Common myeloid progenitor, CD34-positive (primary cell): ENCODE results near the gene SLC6A8.

ENCODE experiments used
- CTCF ChIA-PET: fragments of 350-600 bp; sonication (Branson Sonifier 250); formaldehyde crosslinking; loops from one replicate; lab custom pipeline; 2021; ENCODE audit warnings: antibody characterized with exemption; lab: Charles Lee
- POLR2A ChIA-PET: fragments of 350-600 bp; sonication (Branson Sonifier 250); formaldehyde crosslinking; loops from one replicate; lab custom pipeline; 2021; ENCODE audit warnings: antibody characterized with exemption; lab: Charles Lee
- DNase-seq, 3 donors: peaks; one replicate each; pipeline versions ENCODE4 v3.0.0 to v3.0.0-alpha.2; 2013
- H3K27ac ChIP-seq, 2 experiments: 1 replicate in 1 of 2; 2 replicates in 1 of 2; pipeline ENCODE4 v1.7.0; 2013; ENCODE audit warnings: inconsistent platforms in 2 of 2, low read length in 2 of 2, mild to moderate bottlenecking in 2 of 2, low read depth in 1 of 2, moderate library complexity in 1 of 2; ENCODE audit not compliant: severe bottlenecking in 2 of 2, insufficient read depth in 1 of 2, poor library complexity in 1 of 2
- H3K27me3 ChIP-seq, 5 experiments: replicated peaks in 2 of 5; 1 replicate in 3 of 5; 2 replicates in 2 of 5; pipeline versions ENCODE4 v1.6.1 to v1.7.0; 2013; ENCODE audit warnings: low read length in 4 of 5, mild to moderate bottlenecking in 2 of 5, moderate library complexity in 2 of 5, inconsistent platforms in 1 of 5; ENCODE audit not compliant: insufficient read depth in 5 of 5, control insufficient read depth in 4 of 5
- H3K36me3 ChIP-seq, 4 experiments: 1 replicate in 2 of 4; 2 replicates in 2 of 4; pipeline versions ENCODE4 v1.6.1 to v1.7.0; 2013; ENCODE audit warnings: low read length in 3 of 4, control low read depth in 1 of 4, mild to moderate bottlenecking in 1 of 4; ENCODE audit not compliant: control insufficient read depth in 4 of 4, insufficient read depth in 4 of 4
- H3K4me1 ChIP-seq, 4 experiments: 1 replicate in 3 of 4; 2 replicates in 1 of 4; pipeline versions ENCODE4 v1.6.1 to v1.7.1; 2013; ENCODE audit warnings: low read length in 3 of 4, mild to moderate bottlenecking in 3 of 4, control low read depth in 1 of 4, inconsistent platforms in 1 of 4, moderate library complexity in 1 of 4; ENCODE audit not compliant: control insufficient read depth in 4 of 4, insufficient read depth in 4 of 4; ENCODE audit errors: control extremely low read depth in 1 of 4
- H3K4me3 ChIP-seq, 7 experiments: 1 replicate in 4 of 7; 2 replicates in 3 of 7; pipeline versions ENCODE4 v1.5.1 to v1.7.0; 2013; ENCODE audit warnings: mild to moderate bottlenecking in 7 of 7, low read length in 6 of 7, moderate library complexity in 6 of 7, inconsistent platforms in 2 of 7, low read depth in 2 of 7, control low read depth in 1 of 7; ENCODE audit not compliant: insufficient read depth in 4 of 7, control insufficient read depth in 1 of 7; ENCODE audit errors: extremely low read depth in 1 of 7
- H3K9me3 ChIP-seq, 5 experiments: 1 replicate in 4 of 5; 2 replicates in 1 of 5; pipeline versions ENCODE4 v1.6.1 to v1.7.1; 2013; ENCODE audit warnings: low read length in 4 of 5, mild to moderate bottlenecking in 2 of 5, inconsistent platforms in 1 of 5, low read depth in 1 of 5, moderate library complexity in 1 of 5; ENCODE audit not compliant: control insufficient read depth in 4 of 5, insufficient read depth in 2 of 5; ENCODE audit errors: control extremely low read depth in 1 of 5
- WGBS: methylation state at CpG from one replicate; pipeline ENCODE4 v1.1.5; 2013; ENCODE audit not compliant: insufficient coverage; 5-methylcytosine and 5-hydroxymethylcytosine counted together

Gene SLC6A8

GRCh38 chrX:153722704-153723350 lies 35.1 kb downstream of the SLC6A8 start:
- Histone ChIP-seq H3K36me3 (peaks cover 0 to 30% (median 13%) of the 10 kb centered on the region in 4 experiments), H3K4me3 (peak overlapping the region; percentile 45 to 78 (median 66)), H3K9me3 (peaks cover 0 to 8% (median 2%) of the 10 kb centered on the region in 5 experiments), H3K27me3 (peaks cover 0 to 8% (median 0%) of the 10 kb centered on the region in 5 experiments), H3K4me1 (peaks cover 3 to 47% (median 42%) of the 10 kb centered on the region in 4 experiments), H3K27ac (peak overlapping the region; percentile 50 to 83)
- DNase-seq = peak in 2 of 3 donors; percentile 21 to 28
- ChIA-PET POLR2A (no interaction called here), CTCF (interaction anchor here (1.2 to 1.5 kb wide), 2 partner anchors 9 to 14 kb away, joined by 4 read pairs; no protein-coding TSS in a partner anchor)
- WGBS = 50% methylated on average over 10 of the region's 12 CpGs

- peaks cover 0 to 8% (median 2%) of the 10 kb centered on the region in 5 experiments for H3K9me3 ChIP-seq
- peaks cover 3 to 48% (median 43%) of the 10 kb centered on the region in 4 experiments for H3K4me1 ChIP-seq
- H3K4me3 ChIP-seq = peak overlapping the region; percentile 45 to 78 (median 66)
- H3K27me3 ChIP-seq = peaks cover 0 to 8% (median 0%) of the 10 kb centered on the region in 5 experiments
- peak; percentile 58 to 67 (median 62) for DNase-seq
- ChIA-PET CTCF (interaction anchor here (1.5 kb wide), 1 partner anchor 10 kb away, joined by 4 read pairs; no protein-coding TSS in a partner anchor), POLR2A (no interaction called here)
- peak overlapping the region; percentile 50 to 83 for H3K27ac ChIP-seq
- 32% methylated on average over 58 of the region's 78 CpGs for whole genome bisulfite sequencing
- peaks cover 0 to 25% (median 11%) of the 10 kb centered on the region in 4 experiments for H3K36me3 ChIP-seq
Measured at GRCh38 chrX:153723351-153724251, 35.9 kb downstream of the SLC6A8 start.

- peak within 1 kb of the TSS; percentile 50 to 83 for H3K27ac ChIP-seq
- DNase-seq = peak; percentile 78 to 88 (median 88)
- WGBS = 23% methylated on average over 44 of the region's 88 CpGs
- peaks cover 0 to 11% (median 0%) of the 10 kb centered on the region in 5 experiments for H3K27me3 ChIP-seq
- peaks cover 3 to 48% (median 43%) of the 10 kb centered on the region in 4 experiments for H3K4me1 ChIP-seq
- peaks cover 0 to 18% (median 8%) of the 10 kb centered on the region in 4 experiments for H3K36me3 ChIP-seq
- H3K9me3 ChIP-seq = peaks cover 0 to 8% (median 2%) of the 10 kb centered on the region in 5 experiments
- peak within 1 kb of the TSS; percentile 45 to 78 (median 66) for H3K4me3 ChIP-seq
- POLR2A ChIA-PET = no interaction called here
- CTCF ChIA-PET = no interaction called here
Measured at GRCh38 chrX:153724252-153725038, 36.7 kb downstream of the SLC6A8 start, which contains the start of the genes ABCD1 and BCAP31. ABCD1 (plus strand) TSS chrX:153724856; CDS start chrX:153725267, 411 bp downstream. BCAP31 (minus strand) TSS chrX:153724387; CDS start chrX:153723244, 1,143 bp downstream.

GRCh38 chrX:153725039-153725831 lies 37.5 kb downstream of the SLC6A8 start:
- peak overlapping the region in 1 of 2 experiments; percentile 49 for H3K27ac ChIP-seq
- H3K27me3 ChIP-seq = peaks cover 0 to 13% (median 0%) of the 10 kb centered on the region in 5 experiments
- WGBS = 76% methylated on average over 43 of the region's 55 CpGs
- POLR2A ChIA-PET = no interaction called here
- H3K36me3 ChIP-seq = peaks cover 0 to 10% (median 5%) of the 10 kb centered on the region in 4 experiments
- H3K4me1 ChIP-seq = peaks cover 3 to 48% (median 43%) of the 10 kb centered on the region in 4 experiments
- H3K9me3 ChIP-seq = peaks cover 0 to 8% (median 2%) of the 10 kb centered on the region in 5 experiments
- H3K4me3 ChIP-seq = peak overlapping the region in 6 of 7 experiments; percentile 25 to 78 (median 54)
- CTCF ChIA-PET = interaction anchor here (1.3 to 1.4 kb wide), 2 partner anchors 10 to 202 kb away, joined by 3 to 6 read pairs; no protein-coding TSS in a partner anchor
- peak in 2 of 3 donors; percentile 37 to 40 for DNase-seq

- Histone ChIP-seq H3K4me3 (peak overlapping the region in 1 of 7 experiments; percentile 58), H3K36me3 (peaks cover 0 to 6% (median 2%) of the 10 kb centered on the region in 4 experiments), H3K27ac (no peak overlapping the region), H3K4me1 (peaks cover 3 to 48% (median 43%) of the 10 kb centered on the region in 4 experiments), H3K9me3 (peaks cover 0 to 8% (median 2%) of the 10 kb centered on the region in 5 experiments), H3K27me3 (peaks cover 0 to 13% (median 0%) of the 10 kb centered on the region in 5 experiments)
- WGBS = 90% methylated on average over 25 of the region's 35 CpGs
- DNase-seq = no peak
- POLR2A ChIA-PET = no interaction called here
- CTCF ChIA-PET = interaction anchor here (1.3 to 1.4 kb wide), 2 partner anchors 9 to 201 kb away, joined by 3 to 6 read pairs; no protein-coding TSS in a partner anchor
Measured at GRCh38 chrX:153725832-153726285, 38.1 kb downstream of the SLC6A8 start.
